Sigmoid colon (tissue), 4 donors: Measurements from ENCODE around the gene XIAP.

Source experiments
- CTCF ChIP-seq, 4 experiments: fragments of 450-650 bp in 3 of 4; fragments of 200-600 bp in 1 of 4; IDR thresholded peaks; one replicate each; pipeline ENCODE4 v1.5.1; 2016 to 2019; ENCODE audit warnings: antibody characterized with exemption in 4 of 4, mild to moderate bottlenecking in 3 of 4, moderate library complexity in 2 of 4
- EP300 ChIP-seq, 4 donors: sonication (generic); formaldehyde crosslinking; IDR thresholded peaks; one replicate each; pipeline ENCODE4 v1.6.1; 2017; ENCODE audit warnings: antibody characterized with exemption in 4 of 4
- POLR2AphosphoS5 ChIP-seq, 4 donors: sonication (generic); formaldehyde crosslinking; IDR thresholded peaks; one replicate each; pipeline ENCODE4 v1.6.1; 2017; ENCODE audit warnings: antibody characterized with exemption in 4 of 4

GRCh38 chrX:123818243-123818642 is 41.6 kb upstream of the XIAP start:
- TF ChIP-seq CTCF (IDR thresholded peaks at IDR 0.05) (no peak), EP300 (IDR thresholded peaks at IDR 0.05) (no peak), POLR2AphosphoS5 (IDR thresholded peaks at IDR 0.05) (no peak)
